HUES6 (cell line): Measurements from ENCODE around the gene MEGF11.

Experiments
- H3K27ac ChIP-seq: 2 replicates; pipeline ENCODE4 v1.7.0; 2013; ENCODE audit warnings: low read depth, mild to moderate bottlenecking, low read length, inconsistent platforms
- H3K27me3 ChIP-seq: 2 replicates; pipeline ENCODE4 v1.6.1; 2013; ENCODE audit warnings: low read length; ENCODE audit not compliant: control insufficient read depth, insufficient read depth
- H3K36me3 ChIP-seq: 2 replicates; pipeline ENCODE4 v1.6.1; 2013; ENCODE audit warnings: low read length; ENCODE audit not compliant: control insufficient read depth, insufficient read depth
- H3K4me1 ChIP-seq: 2 replicates; pipeline ENCODE4 v1.6.1; 2013; ENCODE audit warnings: low read length; ENCODE audit not compliant: control insufficient read depth, insufficient read depth
- H3K4me3 ChIP-seq: 2 replicates; pipeline ENCODE4 v1.5.1; 2013; ENCODE audit warnings: low read depth, low read length
- H3K9ac ChIP-seq: one replicate; pipeline ENCODE4 v1.6.1; 2013; ENCODE audit warnings: mild to moderate bottlenecking, low read length
- H3K9me3 ChIP-seq: 2 replicates; pipeline ENCODE4 v1.6.1; 2013; ENCODE audit warnings: low read depth, low read length; ENCODE audit not compliant: control insufficient read depth, insufficient read depth

MEGF11 gene

GRCh38 chr15:66152650-66153049, 100.9 kb downstream of the MEGF11 start:
- Histone ChIP-seq H3K27ac (no peak overlapping the region), H3K36me3 (no peaks in the 10 kb centered on the region), H3K4me3 (no peak overlapping the region), H3K4me1 (peaks cover 11% of the 10 kb centered on the region; the same call in 1 of the 2 replicates), H3K27me3 (no peaks in the 10 kb centered on the region; the same call in 1 of the 2 replicates), H3K9ac (no peak overlapping the region), H3K9me3 (no peaks in the 10 kb centered on the region)

- Histone ChIP-seq H3K4me3 (no peak overlapping the region), H3K36me3 (no peaks in the 10 kb centered on the region), H3K27ac (no peak overlapping the region), H3K4me1 (peaks cover 11% of the 10 kb centered on the region; the same call in 1 of the 2 replicates), H3K9ac (no peak overlapping the region), H3K27me3 (no peaks in the 10 kb centered on the region; the same call in 1 of the 2 replicates), H3K9me3 (no peaks in the 10 kb centered on the region)
These were observed 101.7 kb downstream of the MEGF11 start for GRCh38 chr15:66151809-66152208.

GRCh38 chr15:66149871-66150270, 103.7 kb downstream of the MEGF11 start:
- Histone ChIP-seq H3K36me3 (no peaks in the 10 kb centered on the region), H3K4me3 (no peak overlapping the region)

GRCh38 chr15:66148187-66148586, 105.4 kb downstream of the MEGF11 start:
- H3K4me3 ChIP-seq, result no peak overlapping the region
- peaks cover 24% of the 10 kb centered on the region for H3K4me1 ChIP-seq
- H3K27ac ChIP-seq, result no peak overlapping the region
- no peaks in the 10 kb centered on the region for H3K36me3 ChIP-seq
- no peaks in the 10 kb centered on the region for H3K9me3 ChIP-seq
- H3K27me3 ChIP-seq, result no peaks in the 10 kb centered on the region
- no peak overlapping the region for H3K9ac ChIP-seq

More at GRCh38 chr15:66149871-66150270, 103.7 kb downstream of the MEGF11 start:
- Histone ChIP-seq H3K27me3 (no peaks in the 10 kb centered on the region), H3K9ac (no peak overlapping the region), H3K27ac (no peak overlapping the region), H3K4me1 (peaks cover 11% of the 10 kb centered on the region; the same call in 1 of the 2 replicates), H3K9me3 (no peaks in the 10 kb centered on the region)

GRCh38 chr15:66147440-66147839, 106.1 kb downstream of the MEGF11 start:
- Histone ChIP-seq H3K4me1 (peaks cover 24% of the 10 kb centered on the region), H3K27ac (no peak overlapping the region), H3K4me3 (no peak overlapping the region), H3K27me3 (no peaks in the 10 kb centered on the region), H3K9me3 (no peaks in the 10 kb centered on the region), H3K36me3 (no peaks in the 10 kb centered on the region), H3K9ac (no peak overlapping the region)

GRCh38 chr15:66145726-66146182, 107.8 kb downstream of the MEGF11 start:
- H3K9ac ChIP-seq, result no peak overlapping the region
- H3K4me3 ChIP-seq, result no peak overlapping the region
- H3K4me1 ChIP-seq, result peaks cover 17% of the 10 kb centered on the region
- H3K27ac ChIP-seq, result no peak overlapping the region
- no peaks in the 10 kb centered on the region for H3K9me3 ChIP-seq
- H3K36me3 ChIP-seq, result no peaks in the 10 kb centered on the region
- no peaks in the 10 kb centered on the region for H3K27me3 ChIP-seq

GRCh38 chr15:66144978-66145725, 108.4 kb downstream of the MEGF11 start:
- H3K4me1 ChIP-seq, result peaks cover 13% of the 10 kb centered on the region
- no peaks in the 10 kb centered on the region for H3K36me3 ChIP-seq
- no peaks in the 10 kb centered on the region for H3K27me3 ChIP-seq
- H3K27ac ChIP-seq, result no peak overlapping the region
- no peak overlapping the region for H3K9ac ChIP-seq
- H3K4me3 ChIP-seq, result no peak overlapping the region
- H3K9me3 ChIP-seq, result no peaks in the 10 kb centered on the region

- H3K4me1 ChIP-seq, result peaks cover 13% of the 10 kb centered on the region
- no peak overlapping the region for H3K27ac ChIP-seq
- H3K4me3 ChIP-seq, result no peak overlapping the region
- H3K27me3 ChIP-seq, result no peaks in the 10 kb centered on the region
- no peaks in the 10 kb centered on the region for H3K9me3 ChIP-seq
- no peak overlapping the region for H3K9ac ChIP-seq
- no peaks in the 10 kb centered on the region for H3K36me3 ChIP-seq
These were observed 111.3 kb downstream of the MEGF11 start for GRCh38 chr15:66142285-66142684.

GRCh38 chr15:66139591-66140207, 113.9 kb downstream of the MEGF11 start:
- H3K27ac ChIP-seq, result no peak overlapping the region
- no peak overlapping the region for H3K9ac ChIP-seq
- H3K4me3 ChIP-seq, result no peak overlapping the region
- H3K4me1 ChIP-seq, result peaks cover 13% of the 10 kb centered on the region
- no peaks in the 10 kb centered on the region for H3K9me3 ChIP-seq
- no peaks in the 10 kb centered on the region for H3K27me3 ChIP-seq
- no peaks in the 10 kb centered on the region for H3K36me3 ChIP-seq

- no peak overlapping the region for H3K4me3 ChIP-seq
- no peaks in the 10 kb centered on the region for H3K27me3 ChIP-seq
- H3K9me3 ChIP-seq, result no peaks in the 10 kb centered on the region
- H3K4me1 ChIP-seq, result peaks cover 9% of the 10 kb centered on the region
- no peak overlapping the region for H3K9ac ChIP-seq
- H3K27ac ChIP-seq, result no peak overlapping the region
- no peaks in the 10 kb centered on the region for H3K36me3 ChIP-seq
These were observed 114.5 kb downstream of the MEGF11 start for GRCh38 chr15:66138892-66139590.
